SK-N-SH (cell line): ENCODE measurements around the gene TMEM52B.
"Not testable (repeated sequence)": the region's sequence is repeated elsewhere in the genome, so short reads cannot be mapped to it uniquely, and the experiment has no call there.

Experiments used
- ELF1 ChIP-seq: IDR thresholded peaks from 2 replicates; pipeline ENCODE4 v1.4.0; 2012
- FOSL2 ChIP-seq: IDR thresholded peaks from 2 replicates; pipeline ENCODE4 v1.4.0; 2012; ENCODE audit warnings: low read depth, mild to moderate bottlenecking, moderate library complexity, borderline replicate concordance
- FOXM1 ChIP-seq: IDR thresholded peaks from 2 replicates; pipeline ENCODE4 v1.4.0; 2012; ENCODE audit warnings: low read depth, mild to moderate bottlenecking
- GABPA ChIP-seq: IDR thresholded peaks from 2 replicates; pipeline ENCODE4 v1.4.0; 2012; ENCODE audit warnings: low read depth, mild to moderate bottlenecking
- JUND ChIP-seq: IDR thresholded peaks from 2 replicates; pipeline ENCODE4 v1.4.0; 2012
- POLR2AphosphoS5 ChIP-seq: IDR thresholded peaks from 2 replicates; pipeline ENCODE4 v1.6.1; 2012; ENCODE audit warnings: low read depth, low read length
- RCOR1 ChIP-seq: fragments of 150-350 bp; IDR thresholded peaks from 2 replicates; pipeline ENCODE4 v1.6.1; 2017; ENCODE audit warnings: antibody characterized with exemption, low read length
- RXRA ChIP-seq: IDR thresholded peaks from 2 replicates; pipeline ENCODE4 v1.4.0; 2012; ENCODE audit warnings: low read depth, mild to moderate bottlenecking, borderline replicate concordance
- SMC3 ChIP-seq: IDR thresholded peaks from 2 replicates; pipeline ENCODE4 v1.6.1; 2012; ENCODE audit warnings: low read depth, low read length, improper control_type of control experiment
- TF ChIP-seq, protein P1 (sequence below): IDR thresholded peaks from 2 replicates; pipeline ENCODE4 v1.4.0; 2012; ENCODE audit warnings: low read depth
- TF ChIP-seq, protein P2 (sequence below): fragments of 200-600 bp; sonication (generic); IDR thresholded peaks from 2 replicates; pipeline ENCODE4 v1.6.1; 2017; ENCODE audit warnings: antibody characterized with exemption, mild to moderate bottlenecking, moderate library complexity
- TF ChIP-seq, protein P3 (sequence below): IDR thresholded peaks from 2 replicates; pipeline ENCODE4 v1.6.1; 2012; ENCODE audit warnings: mild to moderate bottlenecking, low read depth, low read length, moderate library complexity
- TF ChIP-seq, protein P4 (sequence below): IDR thresholded peaks from 2 replicates; pipeline ENCODE4 v1.4.0; 2012; ENCODE audit warnings: low read depth, borderline replicate concordance

DNA sequence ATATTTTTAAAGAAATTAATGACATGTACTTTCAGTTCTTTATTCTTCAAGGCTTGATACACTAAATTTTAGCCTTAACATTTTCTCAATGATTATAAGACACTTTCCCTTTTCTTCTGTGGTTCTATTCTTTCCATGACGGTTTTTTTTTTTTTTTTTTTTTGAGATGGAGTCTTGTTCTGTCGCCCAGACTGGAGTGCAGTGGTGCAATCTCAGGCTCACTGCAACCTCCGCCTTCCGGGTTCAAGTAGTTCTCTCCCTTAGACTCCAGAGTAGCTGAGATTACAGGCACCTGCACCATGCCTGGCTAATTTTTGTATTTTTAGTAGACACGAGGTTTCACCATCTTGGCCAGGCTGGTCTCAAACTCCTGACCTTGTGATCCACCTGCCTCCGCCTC lies 8.1 kb downstream of the TMEM52B start:
- TF ChIP-seq, protein P1, sequence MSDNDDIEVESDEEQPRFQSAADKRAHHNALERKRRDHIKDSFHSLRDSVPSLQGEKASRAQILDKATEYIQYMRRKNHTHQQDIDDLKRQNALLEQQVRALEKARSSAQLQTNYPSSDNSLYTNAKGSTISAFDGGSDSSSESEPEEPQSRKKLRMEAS, result not testable (repeated sequence)
- TF ChIP-seq, protein P2, sequence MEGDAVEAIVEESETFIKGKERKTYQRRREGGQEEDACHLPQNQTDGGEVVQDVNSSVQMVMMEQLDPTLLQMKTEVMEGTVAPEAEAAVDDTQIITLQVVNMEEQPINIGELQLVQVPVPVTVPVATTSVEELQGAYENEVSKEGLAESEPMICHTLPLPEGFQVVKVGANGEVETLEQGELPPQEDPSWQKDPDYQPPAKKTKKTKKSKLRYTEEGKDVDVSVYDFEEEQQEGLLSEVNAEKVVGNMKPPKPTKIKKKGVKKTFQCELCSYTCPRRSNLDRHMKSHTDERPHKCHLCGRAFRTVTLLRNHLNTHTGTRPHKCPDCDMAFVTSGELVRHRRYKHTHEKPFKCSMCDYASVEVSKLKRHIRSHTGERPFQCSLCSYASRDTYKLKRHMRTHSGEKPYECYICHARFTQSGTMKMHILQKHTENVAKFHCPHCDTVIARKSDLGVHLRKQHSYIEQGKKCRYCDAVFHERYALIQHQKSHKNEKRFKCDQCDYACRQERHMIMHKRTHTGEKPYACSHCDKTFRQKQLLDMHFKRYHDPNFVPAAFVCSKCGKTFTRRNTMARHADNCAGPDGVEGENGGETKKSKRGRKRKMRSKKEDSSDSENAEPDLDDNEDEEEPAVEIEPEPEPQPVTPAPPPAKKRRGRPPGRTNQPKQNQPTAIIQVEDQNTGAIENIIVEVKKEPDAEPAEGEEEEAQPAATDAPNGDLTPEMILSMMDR, result not testable (repeated sequence)
- TF ChIP-seq, protein P3, sequence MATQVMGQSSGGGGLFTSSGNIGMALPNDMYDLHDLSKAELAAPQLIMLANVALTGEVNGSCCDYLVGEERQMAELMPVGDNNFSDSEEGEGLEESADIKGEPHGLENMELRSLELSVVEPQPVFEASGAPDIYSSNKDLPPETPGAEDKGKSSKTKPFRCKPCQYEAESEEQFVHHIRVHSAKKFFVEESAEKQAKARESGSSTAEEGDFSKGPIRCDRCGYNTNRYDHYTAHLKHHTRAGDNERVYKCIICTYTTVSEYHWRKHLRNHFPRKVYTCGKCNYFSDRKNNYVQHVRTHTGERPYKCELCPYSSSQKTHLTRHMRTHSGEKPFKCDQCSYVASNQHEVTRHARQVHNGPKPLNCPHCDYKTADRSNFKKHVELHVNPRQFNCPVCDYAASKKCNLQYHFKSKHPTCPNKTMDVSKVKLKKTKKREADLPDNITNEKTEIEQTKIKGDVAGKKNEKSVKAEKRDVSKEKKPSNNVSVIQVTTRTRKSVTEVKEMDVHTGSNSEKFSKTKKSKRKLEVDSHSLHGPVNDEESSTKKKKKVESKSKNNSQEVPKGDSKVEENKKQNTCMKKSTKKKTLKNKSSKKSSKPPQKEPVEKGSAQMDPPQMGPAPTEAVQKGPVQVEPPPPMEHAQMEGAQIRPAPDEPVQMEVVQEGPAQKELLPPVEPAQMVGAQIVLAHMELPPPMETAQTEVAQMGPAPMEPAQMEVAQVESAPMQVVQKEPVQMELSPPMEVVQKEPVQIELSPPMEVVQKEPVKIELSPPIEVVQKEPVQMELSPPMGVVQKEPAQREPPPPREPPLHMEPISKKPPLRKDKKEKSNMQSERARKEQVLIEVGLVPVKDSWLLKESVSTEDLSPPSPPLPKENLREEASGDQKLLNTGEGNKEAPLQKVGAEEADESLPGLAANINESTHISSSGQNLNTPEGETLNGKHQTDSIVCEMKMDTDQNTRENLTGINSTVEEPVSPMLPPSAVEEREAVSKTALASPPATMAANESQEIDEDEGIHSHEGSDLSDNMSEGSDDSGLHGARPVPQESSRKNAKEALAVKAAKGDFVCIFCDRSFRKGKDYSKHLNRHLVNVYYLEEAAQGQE, result not testable (repeated sequence)
- TF ChIP-seq, protein P4, sequence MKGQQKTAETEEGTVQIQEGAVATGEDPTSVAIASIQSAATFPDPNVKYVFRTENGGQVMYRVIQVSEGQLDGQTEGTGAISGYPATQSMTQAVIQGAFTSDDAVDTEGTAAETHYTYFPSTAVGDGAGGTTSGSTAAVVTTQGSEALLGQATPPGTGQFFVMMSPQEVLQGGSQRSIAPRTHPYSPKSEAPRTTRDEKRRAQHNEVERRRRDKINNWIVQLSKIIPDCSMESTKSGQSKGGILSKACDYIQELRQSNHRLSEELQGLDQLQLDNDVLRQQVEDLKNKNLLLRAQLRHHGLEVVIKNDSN, result not testable (repeated sequence)
- TF ChIP-seq JUND, ELF1, POLR2AphosphoS5, FOXM1, SMC3, RXRA, RCOR1, FOSL2, GABPA: not testable (repeated sequence)
